ENCODE measurements around the gene PKD1L1. TPM values are rescaled to one million over a fixed set of nuclear protein-coding genes. Genes with fewer than 3 reads are reported as not detected.

Gene PKD1L1
- total RNA-seq, 1 experiment from 2014 or later = 0.17 TPM

DNA sequence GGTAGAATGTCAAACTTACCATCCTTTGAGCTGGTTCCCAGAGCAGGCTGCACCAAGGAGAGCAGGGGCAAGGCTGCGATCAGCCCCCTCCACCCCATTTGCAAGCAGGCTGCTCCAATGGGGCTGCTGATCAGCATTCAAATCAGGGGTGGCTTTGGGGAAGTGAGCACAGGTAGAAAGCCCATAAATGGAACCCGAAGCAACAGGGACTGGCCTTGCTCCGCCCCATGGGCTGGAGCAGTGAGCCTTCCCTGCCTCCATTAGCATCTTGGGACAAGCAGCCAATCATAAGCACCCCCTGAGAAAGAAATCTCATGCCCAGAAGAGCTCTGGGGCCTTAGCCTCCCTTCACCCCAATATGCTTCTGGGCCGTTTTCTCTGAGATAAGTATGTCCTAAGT, 4.0 kb upstream of the PKD1L1 start:
- ChIA-PET CTCF (interaction anchor here (1.1 kb wide), 1 partner anchor 158 kb away, joined by 3 read pairs; no protein-coding TSS in a partner anchor), POLR2A (no interaction called here), RAD21 (ENCODE audit: low non-redundant PET in 1 of 2, low total read pairs in 2 of 2, uncharacterized antibody in 2 of 2, unreplicated experiment in 2 of 2) (no interaction called here)
- intact Hi-C loops (cut with micrococcal nuclease) = no loop called here
- no peak overlapping the region for H3K4me2 ChIP-seq (ENCODE audit: low read length)
- ATAC-seq (peak; percentile 44; the same call in 1 of the 2 replicates), DNase-seq (ENCODE audit: low read depth, low spot score) (no peak)
- peaks cover 5% of the 10 kb centered on the region; the same call in 1 of the 2 replicates for H3K79me2 ChIP-seq (ENCODE audit: insufficient read depth, low read length)
- H3K9ac ChIP-seq (ENCODE audit: low read length) = no peak overlapping the region
- H3K4me3 ChIP-seq (replicated peaks in 1 of 2; ENCODE audit: low read depth in 1 of 2, low read length in 2 of 2) = no peak overlapping the region
- H2AFZ ChIP-seq (ENCODE audit: low read depth, low read length, poor library complexity, severe bottlenecking) = no peak overlapping the region
- H3K9me3 ChIP-seq (ENCODE audit: control insufficient read depth in 1 of 2, insufficient read depth in 1 of 2, low read depth in 1 of 2, low read length in 2 of 2) = no peaks in the 10 kb centered on the region
- no peaks in the 10 kb centered on the region for H4K20me1 ChIP-seq (ENCODE audit: insufficient read depth)
- no peaks in the 10 kb centered on the region for H3K27me3 ChIP-seq (ENCODE audit: insufficient read depth, low read length)
- BruUV-seq (replicated peaks) = TSS peak; percentile 16
- no peaks in the 10 kb centered on the region for H3K4me1 ChIP-seq (ENCODE audit: control insufficient read depth in 1 of 2, insufficient read depth in 2 of 2, low read length in 2 of 2)
- peaks cover 2 to 7% of the 10 kb centered on the region in 2 experiments; a peak in 1 of 4 replicates for H3K36me3 ChIP-seq (ENCODE audit: control insufficient read depth in 1 of 2, insufficient read depth in 2 of 2, low read length in 2 of 2)
- H3K27ac ChIP-seq (ENCODE audit: low read depth, low read length) = no peak overlapping the region
- H3K9me2 ChIP-seq (ENCODE audit: insufficient read depth) = no peaks in the 10 kb centered on the region
- TF ChIP-seq SP1 (IDR thresholded peaks at IDR 0.05; ENCODE audit: low read depth) (no peak), RAD21 (IDR thresholded peaks at IDR 0.05; ENCODE audit: low read depth) (no peak), FOSL1 (IDR thresholded peaks at IDR 0.05; ENCODE audit: low read depth) (no peak), EZH2 (IDR thresholded peaks at IDR 0.05) (no peak), ZNF274 (IDR thresholded peaks at IDR 0.05; ENCODE audit: low read depth, low read length) (no peak)

DNA sequence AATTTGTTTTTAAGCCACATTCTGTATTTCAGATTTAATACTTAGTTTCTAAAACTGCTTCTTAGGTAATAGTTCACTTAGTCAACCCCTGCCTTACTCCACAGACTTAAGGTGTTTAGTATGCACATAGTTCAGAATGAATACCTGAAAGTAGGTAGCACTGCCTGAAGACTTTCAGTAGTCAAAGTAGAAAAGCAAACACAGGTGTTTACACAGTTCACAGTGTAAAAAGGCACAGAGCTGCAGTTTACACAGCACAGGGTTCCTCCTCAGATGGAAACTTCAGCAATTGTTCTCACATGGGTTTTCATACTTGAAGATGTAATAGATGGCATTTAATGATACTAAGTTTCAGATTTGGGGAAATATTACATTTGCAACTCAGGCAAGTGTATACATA, 3.1 kb upstream of the PKD1L1 start:
- no peak overlapping the region for H3K9ac ChIP-seq (ENCODE audit: low read length)
- DNase-seq (ENCODE audit: low read depth, low spot score) = no peak
- H3K27ac ChIP-seq (ENCODE audit: low read depth, low read length) = no peak overlapping the region
- H3K27me3 ChIP-seq (ENCODE audit: insufficient read depth, low read length) = no peaks in the 10 kb centered on the region
- no peak for ATAC-seq
- POLR2A ChIA-PET = no interaction called here
- RAD21 ChIA-PET (ENCODE audit: low non-redundant PET in 1 of 2, low total read pairs in 2 of 2, uncharacterized antibody in 2 of 2, unreplicated experiment in 2 of 2) = no interaction called here
- no peaks in the 10 kb centered on the region for H3K9me2 ChIP-seq (ENCODE audit: insufficient read depth)
- BruUV-seq (replicated peaks) = no TSS peak
- TF ChIP-seq ELF1 (IDR thresholded peaks at IDR 0.05; ENCODE audit: borderline replicate concordance, low read depth) (no peak), CEBPB (IDR thresholded peaks at IDR 0.05; ENCODE audit: low read depth) (no peak), RAD21 (IDR thresholded peaks at IDR 0.05; ENCODE audit: low read depth) (no peak), ZFX (IDR thresholded peaks at IDR 0.05) (no peak), FOSL1 (IDR thresholded peaks at IDR 0.05; ENCODE audit: low read depth) (no peak), SRF (IDR thresholded peaks at IDR 0.05; ENCODE audit: low read depth) (no peak), EZH2 (IDR thresholded peaks at IDR 0.05) (no peak), YY1 (IDR thresholded peaks at IDR 0.05; ENCODE audit: extremely low read depth, insufficient replicate concordance, low read depth, low read length) (no peak), CBX3 (IDR thresholded peaks at IDR 0.05; ENCODE audit: low read depth) (no peak), EZH2phosphoT487 (IDR thresholded peaks at IDR 0.05; ENCODE audit: borderline replicate concordance) (no peak)
- TF ChIP-seq, protein P1, sequence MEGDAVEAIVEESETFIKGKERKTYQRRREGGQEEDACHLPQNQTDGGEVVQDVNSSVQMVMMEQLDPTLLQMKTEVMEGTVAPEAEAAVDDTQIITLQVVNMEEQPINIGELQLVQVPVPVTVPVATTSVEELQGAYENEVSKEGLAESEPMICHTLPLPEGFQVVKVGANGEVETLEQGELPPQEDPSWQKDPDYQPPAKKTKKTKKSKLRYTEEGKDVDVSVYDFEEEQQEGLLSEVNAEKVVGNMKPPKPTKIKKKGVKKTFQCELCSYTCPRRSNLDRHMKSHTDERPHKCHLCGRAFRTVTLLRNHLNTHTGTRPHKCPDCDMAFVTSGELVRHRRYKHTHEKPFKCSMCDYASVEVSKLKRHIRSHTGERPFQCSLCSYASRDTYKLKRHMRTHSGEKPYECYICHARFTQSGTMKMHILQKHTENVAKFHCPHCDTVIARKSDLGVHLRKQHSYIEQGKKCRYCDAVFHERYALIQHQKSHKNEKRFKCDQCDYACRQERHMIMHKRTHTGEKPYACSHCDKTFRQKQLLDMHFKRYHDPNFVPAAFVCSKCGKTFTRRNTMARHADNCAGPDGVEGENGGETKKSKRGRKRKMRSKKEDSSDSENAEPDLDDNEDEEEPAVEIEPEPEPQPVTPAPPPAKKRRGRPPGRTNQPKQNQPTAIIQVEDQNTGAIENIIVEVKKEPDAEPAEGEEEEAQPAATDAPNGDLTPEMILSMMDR (IDR thresholded peaks at IDR 0.05 in 2 of 3, conservative IDR thresholded peaks at IDR 0.05 in 1 of 3; ENCODE audit: borderline replicate concordance in 1 of 3, insufficient read depth in 1 of 3, low read depth in 2 of 3, low read length in 2 of 3) = no peak
- TF ChIP-seq, protein P2, sequence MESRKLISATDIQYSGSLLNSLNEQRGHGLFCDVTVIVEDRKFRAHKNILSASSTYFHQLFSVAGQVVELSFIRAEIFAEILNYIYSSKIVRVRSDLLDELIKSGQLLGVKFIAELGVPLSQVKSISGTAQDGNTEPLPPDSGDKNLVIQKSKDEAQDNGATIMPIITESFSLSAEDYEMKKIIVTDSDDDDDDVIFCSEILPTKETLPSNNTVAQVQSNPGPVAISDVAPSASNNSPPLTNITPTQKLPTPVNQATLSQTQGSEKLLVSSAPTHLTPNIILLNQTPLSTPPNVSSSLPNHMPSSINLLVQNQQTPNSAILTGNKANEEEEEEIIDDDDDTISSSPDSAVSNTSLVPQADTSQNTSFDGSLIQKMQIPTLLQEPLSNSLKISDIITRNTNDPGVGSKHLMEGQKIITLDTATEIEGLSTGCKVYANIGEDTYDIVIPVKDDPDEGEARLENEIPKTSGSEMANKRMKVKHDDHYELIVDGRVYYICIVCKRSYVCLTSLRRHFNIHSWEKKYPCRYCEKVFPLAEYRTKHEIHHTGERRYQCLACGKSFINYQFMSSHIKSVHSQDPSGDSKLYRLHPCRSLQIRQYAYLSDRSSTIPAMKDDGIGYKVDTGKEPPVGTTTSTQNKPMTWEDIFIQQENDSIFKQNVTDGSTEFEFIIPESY (IDR thresholded peaks at IDR 0.05; ENCODE audit: extremely low read depth, insufficient replicate concordance, low read length) = no peak
- CTCF ChIA-PET = interaction anchor here (1.1 kb wide), 1 partner anchor 159 kb away, joined by 3 read pairs; no protein-coding TSS in a partner anchor
- no peaks in the 10 kb centered on the region for H4K20me1 ChIP-seq (ENCODE audit: insufficient read depth)
- H3K4me2 ChIP-seq (ENCODE audit: low read length) = no peak overlapping the region
- intact Hi-C loops (cut with micrococcal nuclease) = no loop called here
- no peaks in the 10 kb centered on the region for H3K4me1 ChIP-seq (ENCODE audit: control insufficient read depth in 1 of 2, insufficient read depth in 2 of 2, low read length in 2 of 2)
- no peak overlapping the region for H3K4me3 ChIP-seq (replicated peaks in 1 of 2; ENCODE audit: low read depth in 1 of 2, low read length in 2 of 2)
- H3K9me3 ChIP-seq (ENCODE audit: control insufficient read depth in 1 of 2, insufficient read depth in 1 of 2, low read depth in 1 of 2, low read length in 2 of 2) = no peaks in the 10 kb centered on the region
- peaks cover 2 to 7% of the 10 kb centered on the region in 2 experiments; a peak in 1 of 4 replicates for H3K36me3 ChIP-seq (ENCODE audit: control insufficient read depth in 1 of 2, insufficient read depth in 2 of 2, low read length in 2 of 2)
- H2AFZ ChIP-seq (ENCODE audit: low read depth, low read length, poor library complexity, severe bottlenecking) = no peak overlapping the region
- H3K79me2 ChIP-seq (ENCODE audit: insufficient read depth, low read length) = peaks cover 3% of the 10 kb centered on the region; the same call in 1 of the 2 replicates

Measured in HCT116 (cell line).